Activated T-helper 1 cell treated with anti-CD3 and anti-CD28 coated beads, Interleukin-12 subunit alpha, Interleukin-12 subunit beta, Interleukin-2, Interleukin-4 antibody, amounts not matched to agents 30 ng/mL and 10 ng/mL and 1 ng/mL, durations not matched to agents 14 hours and 24 hours and 36 hours (primary cell): Measurements from ENCODE around the gene INSIG1. TPM values are rescaled to one million over a fixed set of nuclear protein-coding genes. Genes with fewer than 3 reads are reported as not detected.
A peak's percentile ranks its signal among the peaks of the same experiment; 100 is the strongest.

ENCODE experiments used
- DNase-seq: peaks from one replicate; pipeline ENCODE4 v3.0.0; 2021; ENCODE audit warnings: low spot score
- H3K27ac Mint-ChIP-seq: one replicate; pipeline ENCODE4 v1.8.0; 2021; ENCODE audit warnings: mild to moderate bottlenecking, mixed read lengths
- H3K27me3 Mint-ChIP-seq: one replicate; pipeline ENCODE4 v1.8.0; 2022; ENCODE audit warnings: mild to moderate bottlenecking, moderate library complexity, mixed read lengths; ENCODE audit not compliant: insufficient read depth
- H3K36me3 Mint-ChIP-seq: one replicate; pipeline ENCODE4 v1.8.0; 2021; ENCODE audit warnings: low read depth, mixed read lengths
- H3K4me1 Mint-ChIP-seq: one replicate; pipeline ENCODE4 v1.8.0; 2021; ENCODE audit warnings: low read depth, mixed read lengths
- H3K4me3 Mint-ChIP-seq: one replicate; pipeline ENCODE4 v1.8.0; 2021; ENCODE audit warnings: mild to moderate bottlenecking, moderate library complexity, mixed read lengths
- H3K9me3 Mint-ChIP-seq: one replicate; pipeline ENCODE4 v1.8.0; 2021; ENCODE audit warnings: mixed read lengths
- intact Hi-C: fragments of 100-400 bp; cut with micrococcal nuclease; formaldehyde crosslinking; loops from one replicate; pipeline ENCODE4 v1.15.1; 2024
- total RNA-seq: library from RNA; stranded (reverse); gene quantifications from 2 replicates; pipeline ENCODE4 v1.2.3, GENCODE V29; 2022

The INSIG1 gene
- total RNA-seq, 1 donor from 2014 or later = 89.9 TPM

GRCh38 chr7:155293721-155294510, 3.8 kb upstream of the INSIG1 start:
- DNase-seq = no peak
- Mint-ChIP-seq H3K36me3 (peaks cover 11% of the 10 kb centered on the region), H3K27ac (no peak overlapping the region), H3K4me3 (no peak overlapping the region), H3K9me3 (peaks cover 5% of the 10 kb centered on the region), H3K27me3 (no peaks in the 10 kb centered on the region), H3K4me1 (peaks cover 29% of the 10 kb centered on the region)
- intact Hi-C loops = no loop called here

- Mint-ChIP-seq H3K4me3 (no peak overlapping the region), H3K36me3 (peaks cover 11% of the 10 kb centered on the region), H3K27me3 (no peaks in the 10 kb centered on the region), H3K9me3 (peaks cover 5% of the 10 kb centered on the region), H3K4me1 (peaks cover 29% of the 10 kb centered on the region), H3K27ac (no peak overlapping the region)
- DNase-seq = no peak
- intact Hi-C loops = no loop called here
Measured at GRCh38 chr7:155294511-155294778, 3.2 kb upstream of the INSIG1 start.

GRCh38 chr7:155295511-155295910, 2.2 kb upstream of the INSIG1 start:
- H3K4me1 Mint-ChIP-seq = peaks cover 39% of the 10 kb centered on the region
- H3K4me3 Mint-ChIP-seq = peak overlapping the region; percentile 83
- peaks cover 5% of the 10 kb centered on the region for H3K9me3 Mint-ChIP-seq
- no peaks in the 10 kb centered on the region for H3K27me3 Mint-ChIP-seq
- peak overlapping the region; percentile 54 for H3K27ac Mint-ChIP-seq
- intact Hi-C loops = loop anchor here (5.0 kb wide), 3 partner anchors 452 to 1842 kb away; partner anchors contain the start of genes RNF32 and UBE3C
- DNase-seq = no peak
- peaks cover 20% of the 10 kb centered on the region for H3K36me3 Mint-ChIP-seq

GRCh38 chr7:155296006-155296787, 1.5 kb upstream of the INSIG1 start:
- intact Hi-C loops = loop anchor here (5.0 kb wide), 3 partner anchors 451 to 1841 kb away; partner anchors contain the start of genes RNF32 and UBE3C
- peaks cover 27% of the 10 kb centered on the region for H3K36me3 Mint-ChIP-seq
- H3K4me1 Mint-ChIP-seq = peaks cover 39% of the 10 kb centered on the region
- H3K4me3 Mint-ChIP-seq = peak overlapping the region; percentile 83
- no peaks in the 10 kb centered on the region for H3K27me3 Mint-ChIP-seq
- peaks cover 5% of the 10 kb centered on the region for H3K9me3 Mint-ChIP-seq
- H3K27ac Mint-ChIP-seq = peak overlapping the region; percentile 87
- DNase-seq = no peak

- peaks cover 36% of the 10 kb centered on the region for H3K4me1 Mint-ChIP-seq
- no peaks in the 10 kb centered on the region for H3K27me3 Mint-ChIP-seq
- peak overlapping the region; percentile 87 for H3K27ac Mint-ChIP-seq
- peaks cover 5% of the 10 kb centered on the region for H3K9me3 Mint-ChIP-seq
- H3K4me3 Mint-ChIP-seq = peak overlapping the region; percentile 83
- peak; percentile 78 for DNase-seq
- H3K36me3 Mint-ChIP-seq = peaks cover 31% of the 10 kb centered on the region
- intact Hi-C loops = loop anchor here (1.0 to 5.0 kb wide), 4 partner anchors 92 to 1840 kb away; partner anchors contain the start of genes RNF32 and UBE3C
Measured at GRCh38 chr7:155296788-155297516, 726 bp upstream of the INSIG1 start.

- H3K4me1 Mint-ChIP-seq = peaks cover 41% of the 10 kb centered on the region
- H3K27me3 Mint-ChIP-seq = no peaks in the 10 kb centered on the region
- peaks cover 36% of the 10 kb centered on the region for H3K36me3 Mint-ChIP-seq
- peak overlapping the region; percentile 97 for H3K27ac Mint-ChIP-seq
- intact Hi-C loops = loop anchor here (1.0 to 5.0 kb wide), 4 partner anchors 228 to 1839 kb away; partner anchors contain the start of genes HTR5A, RNF32 and UBE3C
- no peak for DNase-seq
- H3K9me3 Mint-ChIP-seq = peaks cover 5% of the 10 kb centered on the region
- peak overlapping the region; percentile 91 for H3K4me3 Mint-ChIP-seq
Measured at GRCh38 chr7:155298288-155298833, 683 bp downstream of the INSIG1 start.

- peak; percentile 96 for DNase-seq
- intact Hi-C loops = loop anchor here (1.0 to 5.0 kb wide), 13 partner anchors 15 to 1838 kb away; partner anchors contain the start of genes HTR5A, LMBR1, RBM33 and RNF32
- Mint-ChIP-seq H3K9me3 (peaks cover 4% of the 10 kb centered on the region), H3K4me1 (peaks cover 46% of the 10 kb centered on the region), H3K27ac (peak overlapping the region; percentile 97), H3K36me3 (peaks cover 39% of the 10 kb centered on the region), H3K4me3 (peak overlapping the region; percentile 91), H3K27me3 (no peaks in the 10 kb centered on the region)
Measured at GRCh38 chr7:155298834-155299534, 1.3 kb downstream of the INSIG1 start.

GRCh38 chr7:155299535-155300202, 2.0 kb downstream of the INSIG1 start:
- peak; percentile 32 for DNase-seq
- intact Hi-C loops = loop anchor here (1.0 to 5.0 kb wide), 12 partner anchors 15 to 1838 kb away; partner anchors contain the start of genes LMBR1, RBM33, RNF32 and UBE3C
- H3K27me3 Mint-ChIP-seq = no peaks in the 10 kb centered on the region
- peak overlapping the region; percentile 91 for H3K4me3 Mint-ChIP-seq
- peaks cover 46% of the 10 kb centered on the region for H3K4me1 Mint-ChIP-seq
- H3K36me3 Mint-ChIP-seq = peaks cover 40% of the 10 kb centered on the region
- peak overlapping the region; percentile 97 for H3K27ac Mint-ChIP-seq
- no peaks in the 10 kb centered on the region for H3K9me3 Mint-ChIP-seq

- no peaks in the 10 kb centered on the region for H3K27me3 Mint-ChIP-seq
- peaks cover 46% of the 10 kb centered on the region for H3K4me1 Mint-ChIP-seq
- H3K4me3 Mint-ChIP-seq = peak overlapping the region; percentile 83
- H3K27ac Mint-ChIP-seq = peak overlapping the region; percentile 43
- intact Hi-C loops = no loop called here
- peaks cover 49% of the 10 kb centered on the region for H3K36me3 Mint-ChIP-seq
- no peaks in the 10 kb centered on the region for H3K9me3 Mint-ChIP-seq
- no peak for DNase-seq
Measured at GRCh38 chr7:155300641-155301452, 3.2 kb downstream of the INSIG1 start.

GRCh38 chr7:155303039-155303593, 5.4 kb downstream of the INSIG1 start:
- H3K4me1 Mint-ChIP-seq = peaks cover 43% of the 10 kb centered on the region
- no peaks in the 10 kb centered on the region for H3K9me3 Mint-ChIP-seq
- H3K4me3 Mint-ChIP-seq = no peak overlapping the region
- DNase-seq = no peak
- H3K36me3 Mint-ChIP-seq = peaks cover 58% of the 10 kb centered on the region
- intact Hi-C loops = no loop called here
- no peak overlapping the region for H3K27ac Mint-ChIP-seq
- no peaks in the 10 kb centered on the region for H3K27me3 Mint-ChIP-seq

GRCh38 chr7:155303897-155304296, 6.2 kb downstream of the INSIG1 start:
- H3K27ac Mint-ChIP-seq = no peak overlapping the region
- no peak overlapping the region for H3K4me3 Mint-ChIP-seq
- no peaks in the 10 kb centered on the region for H3K27me3 Mint-ChIP-seq
- H3K9me3 Mint-ChIP-seq = no peaks in the 10 kb centered on the region
- intact Hi-C loops = no loop called here
- DNase-seq = no peak
- H3K36me3 Mint-ChIP-seq = peaks cover 61% of the 10 kb centered on the region
- peaks cover 43% of the 10 kb centered on the region for H3K4me1 Mint-ChIP-seq
